ENCODE data around the gene MAPK1IP1L.

DNA sequence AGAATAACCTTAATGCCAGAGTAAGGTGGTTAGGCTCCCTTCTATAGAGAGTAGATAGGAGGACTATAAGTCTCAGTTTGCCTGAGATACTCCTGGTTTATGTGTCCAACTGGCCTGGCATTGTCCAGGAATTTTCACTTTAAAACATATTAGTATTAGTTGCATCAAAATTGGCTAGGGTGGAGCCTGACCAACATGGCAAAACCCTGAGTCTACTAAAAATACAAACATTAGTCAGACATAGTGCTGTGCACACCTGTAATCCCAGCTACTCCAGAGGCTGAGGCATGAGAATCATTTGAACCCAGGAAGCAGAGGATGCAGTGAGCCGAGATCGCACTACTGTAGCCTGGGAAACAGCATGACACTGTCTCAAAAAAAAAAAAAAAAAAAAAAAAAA is 36.4 kb upstream of the MAPK1IP1L start:
- TF ChIP-seq, protein P1, sequence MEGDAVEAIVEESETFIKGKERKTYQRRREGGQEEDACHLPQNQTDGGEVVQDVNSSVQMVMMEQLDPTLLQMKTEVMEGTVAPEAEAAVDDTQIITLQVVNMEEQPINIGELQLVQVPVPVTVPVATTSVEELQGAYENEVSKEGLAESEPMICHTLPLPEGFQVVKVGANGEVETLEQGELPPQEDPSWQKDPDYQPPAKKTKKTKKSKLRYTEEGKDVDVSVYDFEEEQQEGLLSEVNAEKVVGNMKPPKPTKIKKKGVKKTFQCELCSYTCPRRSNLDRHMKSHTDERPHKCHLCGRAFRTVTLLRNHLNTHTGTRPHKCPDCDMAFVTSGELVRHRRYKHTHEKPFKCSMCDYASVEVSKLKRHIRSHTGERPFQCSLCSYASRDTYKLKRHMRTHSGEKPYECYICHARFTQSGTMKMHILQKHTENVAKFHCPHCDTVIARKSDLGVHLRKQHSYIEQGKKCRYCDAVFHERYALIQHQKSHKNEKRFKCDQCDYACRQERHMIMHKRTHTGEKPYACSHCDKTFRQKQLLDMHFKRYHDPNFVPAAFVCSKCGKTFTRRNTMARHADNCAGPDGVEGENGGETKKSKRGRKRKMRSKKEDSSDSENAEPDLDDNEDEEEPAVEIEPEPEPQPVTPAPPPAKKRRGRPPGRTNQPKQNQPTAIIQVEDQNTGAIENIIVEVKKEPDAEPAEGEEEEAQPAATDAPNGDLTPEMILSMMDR (IDR thresholded peaks at IDR 0.05; ENCODE audit: low read depth, low read length, poor library complexity, severe bottlenecking), result no peak
- no peak for TF ChIP-seq EZH2phosphoT487 (IDR thresholded peaks at IDR 0.05; ENCODE audit: borderline replicate concordance, low read length)
